ENCODE results near the gene EIF4H. TPM values are rescaled to one million over a fixed set of nuclear protein-coding genes. Genes with fewer than 3 reads are reported as not detected.

The EIF4H gene
- total and polyA plus RNA-seq, 3 donors from 2014 or later, result 142 to 217 (median 157) TPM

DNA sequence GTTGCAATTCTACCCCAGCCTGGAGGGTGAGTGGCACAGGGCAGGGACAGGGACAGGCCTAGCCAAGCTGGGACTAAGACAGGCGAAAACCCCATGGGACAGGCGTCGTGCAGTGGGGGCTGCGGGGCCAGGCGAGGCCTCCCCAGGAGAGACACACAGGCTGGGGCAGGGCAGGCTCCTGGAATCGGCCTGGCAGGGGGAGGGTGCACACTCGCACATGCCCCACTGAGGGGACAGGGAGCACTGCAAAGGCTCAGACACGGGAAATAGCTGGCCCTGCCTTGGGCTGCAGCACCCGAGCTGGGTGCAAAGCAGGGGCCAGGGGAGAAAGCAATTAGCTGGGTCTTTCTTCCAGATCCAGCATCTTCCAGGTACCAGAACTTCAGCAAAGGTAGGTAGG lies 46.1 kb downstream of the EIF4H start:
- TF ChIP-seq POLR2A (IDR thresholded peaks at IDR 0.05), result no peak
- TF ChIP-seq, protein P1, sequence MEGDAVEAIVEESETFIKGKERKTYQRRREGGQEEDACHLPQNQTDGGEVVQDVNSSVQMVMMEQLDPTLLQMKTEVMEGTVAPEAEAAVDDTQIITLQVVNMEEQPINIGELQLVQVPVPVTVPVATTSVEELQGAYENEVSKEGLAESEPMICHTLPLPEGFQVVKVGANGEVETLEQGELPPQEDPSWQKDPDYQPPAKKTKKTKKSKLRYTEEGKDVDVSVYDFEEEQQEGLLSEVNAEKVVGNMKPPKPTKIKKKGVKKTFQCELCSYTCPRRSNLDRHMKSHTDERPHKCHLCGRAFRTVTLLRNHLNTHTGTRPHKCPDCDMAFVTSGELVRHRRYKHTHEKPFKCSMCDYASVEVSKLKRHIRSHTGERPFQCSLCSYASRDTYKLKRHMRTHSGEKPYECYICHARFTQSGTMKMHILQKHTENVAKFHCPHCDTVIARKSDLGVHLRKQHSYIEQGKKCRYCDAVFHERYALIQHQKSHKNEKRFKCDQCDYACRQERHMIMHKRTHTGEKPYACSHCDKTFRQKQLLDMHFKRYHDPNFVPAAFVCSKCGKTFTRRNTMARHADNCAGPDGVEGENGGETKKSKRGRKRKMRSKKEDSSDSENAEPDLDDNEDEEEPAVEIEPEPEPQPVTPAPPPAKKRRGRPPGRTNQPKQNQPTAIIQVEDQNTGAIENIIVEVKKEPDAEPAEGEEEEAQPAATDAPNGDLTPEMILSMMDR (IDR thresholded peaks at IDR 0.05), result no peak

DNA sequence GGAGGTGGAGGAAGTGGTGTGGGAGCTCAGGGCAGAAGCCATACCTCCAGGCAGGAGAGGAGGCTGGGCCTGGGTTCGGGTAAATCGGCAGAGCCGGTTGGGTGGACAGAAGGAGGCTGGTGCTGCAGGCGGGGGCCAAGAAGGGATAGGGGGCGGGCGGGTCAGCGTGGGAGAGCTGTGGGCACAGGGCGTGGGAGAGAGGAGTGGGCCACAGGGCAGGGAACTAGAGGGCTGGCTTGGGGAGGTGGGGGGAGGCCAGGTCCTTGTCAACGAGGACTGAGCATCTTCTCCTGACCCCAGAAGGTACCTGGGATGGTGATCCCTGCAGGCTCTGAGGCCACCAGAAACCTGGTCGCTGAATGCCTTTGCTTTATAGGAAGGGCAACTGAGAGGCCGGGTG lies 47.6 kb downstream of the EIF4H start:
- Histone ChIP-seq H3K4me3 (no peak overlapping the region), H3K4me1 (peaks cover 4% of the 10 kb centered on the region), H3K27ac (no peak overlapping the region), H3K36me3 (ENCODE audit: low read depth, missing control alignments) (no peaks in the 10 kb centered on the region), H3K27me3 (no peaks in the 10 kb centered on the region), H3K9me3 (no peaks in the 10 kb centered on the region)
- no peak for DNase-seq
- intact Hi-C loops (cut with DNase I; ENCODE audit: low total_unique reads), result no loop called here
- WGBS, 2 donors, result 92 to 94% methylated on average over 6 to 11 of the region's 11 CpGs
- TF ChIP-seq, protein P1 (IDR thresholded peaks at IDR 0.05), result no peak
- TF ChIP-seq POLR2A (IDR thresholded peaks at IDR 0.05), result no peak

More for the DNA sequence above, 46.1 kb downstream of the EIF4H start:
- Histone ChIP-seq H3K4me1 (peaks cover 4% of the 10 kb centered on the region), H3K4me3 (no peak overlapping the region), H3K9me3 (no peaks in the 10 kb centered on the region), H3K36me3 (ENCODE audit: low read depth, missing control alignments) (no peaks in the 10 kb centered on the region), H3K27ac (no peak overlapping the region), H3K27me3 (no peaks in the 10 kb centered on the region)
- DNase-seq, result no peak
- intact Hi-C loops (cut with DNase I; ENCODE audit: low total_unique reads), result no loop called here
- WGBS, 2 donors, result 81 to 90% methylated on average over 9 of the region's 9 CpGs

DNA sequence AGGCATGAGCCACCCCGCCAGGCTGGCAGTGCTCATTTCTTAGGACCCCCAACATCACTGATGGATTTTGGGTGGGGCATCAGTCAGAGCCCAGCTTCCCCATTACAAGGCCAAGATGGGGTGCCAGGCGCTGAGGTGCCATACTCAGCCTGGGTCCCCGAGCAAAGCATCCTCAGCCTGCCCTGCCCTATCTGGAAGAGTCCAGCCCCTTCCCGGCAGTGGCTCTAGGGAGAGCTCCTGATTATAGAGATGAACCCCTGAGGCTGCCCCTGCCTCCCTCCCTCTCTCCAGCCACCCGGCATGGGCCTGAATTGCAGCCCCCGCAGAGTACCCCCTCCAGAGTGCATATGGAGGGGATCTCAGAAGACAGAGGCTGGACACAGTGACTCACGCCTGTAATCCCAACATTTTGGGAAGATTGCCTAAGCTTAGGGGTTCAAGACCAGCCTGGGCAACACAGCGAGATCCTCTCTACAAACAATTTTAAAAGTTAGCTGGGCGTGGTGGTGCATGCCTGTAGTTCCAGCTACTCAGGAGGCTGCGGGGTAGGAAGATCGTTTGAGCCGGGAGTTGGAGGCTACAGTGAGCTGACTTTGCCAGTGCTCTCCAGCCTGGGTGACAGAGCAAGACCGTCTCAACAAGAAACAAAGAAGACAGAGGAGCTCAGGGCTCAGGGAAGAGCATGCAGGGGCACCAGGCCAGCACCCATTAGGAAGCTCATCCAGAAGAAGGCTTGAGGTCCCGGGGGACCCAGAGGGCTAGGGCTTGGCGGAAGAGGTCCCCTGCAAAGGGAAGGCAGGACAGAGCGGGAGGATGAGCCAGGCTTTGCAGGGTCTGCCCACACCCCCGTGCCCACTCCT lies 48.9 kb downstream of the EIF4H start:
- intact Hi-C loops (cut with DNase I; ENCODE audit: low total_unique reads), result no loop called here
- peaks cover 4% of the 10 kb centered on the region for H3K4me1 ChIP-seq
- no peak for TF ChIP-seq POLR2A (IDR thresholded peaks at IDR 0.05)
- TF ChIP-seq, protein P1 (IDR thresholded peaks at IDR 0.05), result no peak

DNA sequence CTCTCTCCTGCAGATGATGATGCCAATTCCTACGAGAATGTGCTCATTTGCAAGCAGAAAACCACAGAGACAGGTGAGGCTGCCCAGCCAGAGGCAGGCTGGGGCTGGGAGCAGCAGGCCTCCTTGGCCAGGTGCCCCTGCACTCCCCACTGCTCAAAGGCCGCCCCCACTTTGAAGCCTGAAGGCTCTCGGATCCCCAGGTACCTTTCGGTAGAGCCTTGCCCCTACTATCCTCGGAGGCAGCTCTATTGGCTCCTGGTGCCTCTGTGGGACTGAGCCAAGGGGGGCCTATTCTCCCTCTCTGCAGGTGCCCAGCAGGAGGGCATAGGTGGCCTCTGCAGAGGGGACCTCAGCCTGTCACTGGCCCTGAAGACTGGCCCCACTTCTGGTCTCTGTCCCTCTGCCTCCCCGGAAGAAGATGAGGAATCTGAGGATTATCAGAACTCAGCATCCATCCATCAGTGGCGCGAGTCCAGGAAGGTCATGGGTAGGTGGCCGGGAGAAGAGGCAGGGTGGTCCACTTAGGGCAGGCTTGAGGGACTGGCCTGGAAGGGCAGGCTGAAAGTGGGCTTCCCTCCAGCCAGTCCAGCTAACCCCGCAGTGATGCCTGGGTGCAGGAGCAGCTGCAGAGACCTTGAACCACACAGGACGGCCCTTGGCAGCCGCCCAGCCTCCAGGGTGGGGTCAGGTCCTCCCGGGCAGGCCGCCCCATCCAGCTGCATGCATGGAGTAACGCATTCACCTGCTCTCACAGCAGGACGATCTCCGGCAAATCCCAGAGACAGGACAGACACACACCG lies 49.8 kb downstream of the EIF4H start:
- intact Hi-C loops (cut with DNase I; ENCODE audit: low total_unique reads), result no loop called here
- H3K27me3 ChIP-seq, result no peaks in the 10 kb centered on the region
- no peak overlapping the region for H3K4me3 ChIP-seq
- TF ChIP-seq, protein P1 (IDR thresholded peaks at IDR 0.05), result no peak
- TF ChIP-seq POLR2A (IDR thresholded peaks at IDR 0.05), result no peak
- H3K4me1 ChIP-seq, result peaks cover 4% of the 10 kb centered on the region
- no peaks in the 10 kb centered on the region for H3K9me3 ChIP-seq
- H3K27ac ChIP-seq, result no peak overlapping the region
- peak; percentile 37 for DNase-seq
- 54 to 92% methylated on average over 5 to 17 of the region's 18 CpGs for WGBS, 2 donors
- H3K36me3 ChIP-seq (ENCODE audit: low read depth, missing control alignments), result no peaks in the 10 kb centered on the region

More for the DNA sequence above, 48.9 kb downstream of the EIF4H start:
- DNase-seq, result no peak
- H3K4me3 ChIP-seq, result no peak overlapping the region
- no peaks in the 10 kb centered on the region for H3K27me3 ChIP-seq
- no peaks in the 10 kb centered on the region for H3K36me3 ChIP-seq (ENCODE audit: low read depth, missing control alignments)
- WGBS, 2 donors, result 84 to 90% methylated on average over 15 to 17 of the region's 17 CpGs
- H3K9me3 ChIP-seq, result no peaks in the 10 kb centered on the region
- no peak overlapping the region for H3K27ac ChIP-seq
